Adrenal gland (tissue), 19 donors: ENCODE results near the gene PTPN6. TPM values are rescaled to one million over a fixed set of nuclear protein-coding genes. Genes with fewer than 3 reads are reported as not detected.

ENCODE experiments used
- DNase-seq, 7 donors: peaks; one replicate each; pipeline ENCODE4 v3.0.0-alpha.2; 2019 to 2020
- H3K27ac ChIP-seq, 5 donors: fragments of 200-600 bp; sonication (generic) in 4 of 5; 1 replicate in 3 of 5; 2 replicates in 2 of 5; pipeline versions ENCODE4 v1.5.1 to v1.8.0; 2016 to 2020; ENCODE audit warnings: mild to moderate bottlenecking in 1 of 5
- H3K27me3 ChIP-seq: fragments of 200-600 bp; 2 replicates; pipeline ENCODE4 v1.8.0; 2021
- H3K36me3 ChIP-seq, 2 donors: fragments of 200-600 bp; replicated peaks in 1 of 2; 1 replicate in 1 of 2; 2 replicates in 1 of 2; pipeline versions ENCODE4 v1.5.1 to v1.8.0; 2018 to 2022
- H3K4me1 ChIP-seq, 2 donors: fragments of 200-600 bp; replicated peaks in 1 of 2; 1 replicate in 1 of 2; 2 replicates in 1 of 2; pipeline versions ENCODE4 v1.5.1 to v1.8.0; 2018 to 2021
- H3K4me3 ChIP-seq, 4 donors: fragments of 200-600 bp; sonication (generic) in 3 of 4; one replicate each; pipeline ENCODE4 v1.5.1; 2016 to 2018
- H3K9me3 ChIP-seq, 3 donors: fragments of 200-600 bp; sonication (generic) in 1 of 3; replicated peaks in 1 of 3; 1 replicate in 2 of 3; 2 replicates in 1 of 3; pipeline versions ENCODE4 v1.5.1 to v1.8.0; 2016 to 2021
- POLR2A ChIP-seq, 2 donors: fragments of 450-650 bp; IDR thresholded peaks; one replicate each; pipeline ENCODE4 v1.6.1; 2017; ENCODE audit warnings: antibody characterized with exemption in 2 of 2, mild to moderate bottlenecking in 2 of 2, moderate library complexity in 1 of 2
- WGBS, 4 donors: extraction: QIAGEN DNeasy Blood & Tissue Kit in 2 of 4; methylation state at CpG; one replicate each; pipeline versions ENCODE4 v1.1.5 to v1.1.7; 2013 to 2017; 5-methylcytosine and 5-hydroxymethylcytosine counted together
- intact Hi-C, 2 donors: fragments of 100-400 bp; cut with DNase I; formaldehyde crosslinking; loops; one replicate each; pipeline versions ENCODE4 v1.14.1 to v1.15.0; 2022 to 2023
- long read RNA-seq, 10 donors: library from polyadenylated mRNA in 3 of 10; unstranded in 2 of 10; stranded (forward) in 1 of 10; transcript quantifications; one replicate each; pipeline ENCODE4 v2.0.0 and lab custom pipeline, GENCODE V29; 2021 to 2026
- polyA plus RNA-seq, 3 donors: library from polyadenylated mRNA; stranded (reverse); fragments of 200-250 nt in 2 of 3; fragments of 350-450 nt in 1 of 3; fragmentation: Illumina TruSeq in 1 of 3; extraction: RNeasy Lipid Tissue Mini Kit (QIAGEN cat#74804) in 1 of 3; gene quantifications; one replicate each; pipeline ENCODE4 v1.2.3, GENCODE V29; 2013 to 2014
- total RNA-seq, 9 donors: library from RNA; depleted of rRNA in 4 of 9; stranded (reverse); fragments of >200 nt in 4 of 9; fragments of 120-200 nt in 1 of 9; fragmentation: NEBNext Ultra II Directional in 1 of 9; extraction: Animal tissue kit (Norgen Biotek cat#: 25700) in 1 of 9; gene quantifications; one replicate each; pipeline versions ENCODE4 v1.1.0 to v1.2.4, GENCODE V29; 2013 to 2023
- TF ChIP-seq, protein P1 (sequence below), 6 experiments: fragments of 450-650 bp in 4 of 6; fragments of 200-600 bp in 2 of 6; sonication (generic) in 1 of 6; IDR thresholded peaks; 1 replicate in 5 of 6; 2 replicates in 1 of 6; pipeline versions ENCODE4 v1.5.1 to v1.8.0; 2016 to 2021; ENCODE audit warnings: antibody characterized with exemption in 6 of 6, mild to moderate bottlenecking in 2 of 6, moderate library complexity in 1 of 6
- donor health status: healthy with polysubstance abuse.
- donor health status: Bipolar disorder and iron deficiency.
- donor health status: DM: yes; HTN: yes; CAD: no.
- donor health status: DM: no; HTN: no; CAD: no.
- donor health status: DM: no; HTN: no; CAD: no.
- donor health status: DM: yes; HTN: yes; CAD: no.

Gene PTPN6
- 10 to 100 TPM; 24.5 to 86.2 (median 63.0) TPM for total RNA-seq
- polyA plus RNA-seq: 100 to 1,000 TPM in 2 of 3 donors, 10 to 100 TPM in 1; 36.2 to 204 (median 127) TPM
- long read RNA-seq, donor 1, partial matches to known transcripts: 0 of 2 reads
- long read RNA-seq, donor 1, other reads (novel, unspliced or antisense): 0 of 2 reads
- long read RNA-seq, donor 2, partial matches to known transcripts: 0 of 1 reads
- long read RNA-seq, donor 2, other reads (novel, unspliced or antisense): 0 of 1 reads
- long read RNA-seq, donor 3, partial matches to known transcripts: 0 of 3 reads
- long read RNA-seq, donor 3, other reads (novel, unspliced or antisense): 0 of 3 reads
- long read RNA-seq, donor 4, transcript PTPN6-201 (16 exons, 2,245 nt): major isoform, 10 of 31 reads
- long read RNA-seq, donor 4, transcript PTPN6-202 (16 exons, 2,159 nt): minor isoform, 8 of 31 reads
- long read RNA-seq, donor 4, partial matches to known transcripts: 3 of 31 reads
- long read RNA-seq, donor 4, other reads (novel, unspliced or antisense): 10 of 31 reads
- long read RNA-seq, donor 5, transcript PTPN6-201 (16 exons, 2,245 nt): minor isoform, 33 of 110 reads
- long read RNA-seq, donor 5, transcript PTPN6-202 (16 exons, 2,159 nt): major isoform, 48 of 110 reads
- long read RNA-seq, donor 5, partial matches to known transcripts: 6 of 110 reads
- long read RNA-seq, donor 5, other reads (novel, unspliced or antisense): 21 of 110 reads
- long read RNA-seq, donor 6, transcript PTPN6-201 (16 exons, 2,245 nt): major isoform, 7 of 21 reads
- long read RNA-seq, donor 6, partial matches to known transcripts: 6 of 21 reads
- long read RNA-seq, donor 6, other reads (novel, unspliced or antisense): 5 of 21 reads
- long read RNA-seq, donor 7: 0 reads
- long read RNA-seq, donor 8: 0 reads
- long read RNA-seq, donor 9, partial matches to known transcripts: 0 of 3 reads
- long read RNA-seq, donor 9, other reads (novel, unspliced or antisense): 0 of 3 reads
- long read RNA-seq, donor 10: 0 reads

- intact Hi-C loops: loop anchor here (10.0 kb wide), 2 partner anchors 76 to 164 kb away; partner anchors contain the start of gene SPSB2 (in 1 of the 2)
- 67 to 72% (median 72%) methylated on average over 12 to 25 of the region's 25 CpGs for WGBS, 4 donors
- DNase-seq: peak in 5 of 7 donors; percentile 33 to 75 (median 51)
- no peaks in the 10 kb centered on the region for H3K36me3 ChIP-seq
- no peaks in the 10 kb centered on the region for H3K27me3 ChIP-seq
- peaks cover 15 to 33% of the 10 kb centered on the region in 2 donors for H3K4me1 ChIP-seq
- peak within 1 kb of the TSS in 1 of 4 donors; percentile 33 for H3K4me3 ChIP-seq
- TF ChIP-seq, protein P1, sequence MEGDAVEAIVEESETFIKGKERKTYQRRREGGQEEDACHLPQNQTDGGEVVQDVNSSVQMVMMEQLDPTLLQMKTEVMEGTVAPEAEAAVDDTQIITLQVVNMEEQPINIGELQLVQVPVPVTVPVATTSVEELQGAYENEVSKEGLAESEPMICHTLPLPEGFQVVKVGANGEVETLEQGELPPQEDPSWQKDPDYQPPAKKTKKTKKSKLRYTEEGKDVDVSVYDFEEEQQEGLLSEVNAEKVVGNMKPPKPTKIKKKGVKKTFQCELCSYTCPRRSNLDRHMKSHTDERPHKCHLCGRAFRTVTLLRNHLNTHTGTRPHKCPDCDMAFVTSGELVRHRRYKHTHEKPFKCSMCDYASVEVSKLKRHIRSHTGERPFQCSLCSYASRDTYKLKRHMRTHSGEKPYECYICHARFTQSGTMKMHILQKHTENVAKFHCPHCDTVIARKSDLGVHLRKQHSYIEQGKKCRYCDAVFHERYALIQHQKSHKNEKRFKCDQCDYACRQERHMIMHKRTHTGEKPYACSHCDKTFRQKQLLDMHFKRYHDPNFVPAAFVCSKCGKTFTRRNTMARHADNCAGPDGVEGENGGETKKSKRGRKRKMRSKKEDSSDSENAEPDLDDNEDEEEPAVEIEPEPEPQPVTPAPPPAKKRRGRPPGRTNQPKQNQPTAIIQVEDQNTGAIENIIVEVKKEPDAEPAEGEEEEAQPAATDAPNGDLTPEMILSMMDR (IDR thresholded peaks at IDR 0.05): no peak
- peak; percentile 20 to 41 for TF ChIP-seq POLR2A (IDR thresholded peaks at IDR 0.05)
- H3K9me3 ChIP-seq: no peaks in the 10 kb centered on the region
- peak within 1 kb of the TSS in 4 of 5 donors; percentile 43 to 83 (median 57) for H3K27ac ChIP-seq
Observed at GRCh38 chr12:6950811-6951540, at the start of gene PTPN6. TSS of gene PTPN6 (plus strand) at chr12:6951356. CDS start at chr12:6951513, 157 bp downstream.

DNA sequence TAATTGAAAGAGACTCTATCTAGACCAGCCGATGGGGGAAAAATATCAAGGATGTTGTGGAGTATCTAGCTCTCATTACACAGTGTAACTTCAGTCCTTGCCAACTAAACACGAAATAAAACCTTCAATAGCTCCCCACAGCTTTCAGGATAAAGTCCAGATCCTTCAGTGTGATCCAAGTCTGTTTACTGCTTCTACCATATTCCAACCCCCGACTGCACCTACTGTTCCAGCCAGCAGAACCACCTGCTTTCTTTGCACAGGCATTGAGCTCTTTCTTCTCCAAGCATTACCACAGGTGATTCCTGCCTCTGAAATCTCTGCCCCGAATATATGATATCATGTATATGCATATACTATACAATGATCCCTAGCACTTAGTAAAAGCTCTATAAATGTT, 48.7 kb upstream of the PTPN6 start:
- intact Hi-C loops: no loop called here
- H3K27me3 ChIP-seq: no peaks in the 10 kb centered on the region
- no peak overlapping the region for H3K4me3 ChIP-seq
- no peaks in the 10 kb centered on the region for H3K36me3 ChIP-seq
- TF ChIP-seq POLR2A (IDR thresholded peaks at IDR 0.05): no peak
- TF ChIP-seq, protein P1 (IDR thresholded peaks at IDR 0.05): no peak
- peaks cover 5 to 12% of the 10 kb centered on the region in 2 donors for H3K4me1 ChIP-seq
- no peak for DNase-seq
- no peaks in the 10 kb centered on the region for H3K9me3 ChIP-seq
- no peak overlapping the region for H3K27ac ChIP-seq
- WGBS, 4 donors: 71 to 87% (median 83%) methylated on average over 4 of the region's 4 CpGs

GRCh38 chr12:6903722-6904121, 47.4 kb upstream of the PTPN6 start:
- 61 to 77% (median 66%) methylated on average over 1 of the region's 1 CpG for WGBS, 4 donors
- intact Hi-C loops: no loop called here

More at GRCh38 chr12:6903722-6904121, 47.4 kb upstream of the PTPN6 start:
- DNase-seq: no peak
- Histone ChIP-seq H3K27me3 (no peaks in the 10 kb centered on the region), H3K4me3 (no peak overlapping the region), H3K9me3 (no peaks in the 10 kb centered on the region), H3K27ac (peak overlapping the region in 1 of 5 donors; percentile 78), H3K4me1 (peaks cover 5 to 12% of the 10 kb centered on the region in 2 donors), H3K36me3 (no peaks in the 10 kb centered on the region)
- TF ChIP-seq, protein P1 (IDR thresholded peaks at IDR 0.05): no peak
- TF ChIP-seq POLR2A (IDR thresholded peaks at IDR 0.05): no peak
